Ascending aorta (tissue), 2 donors: ENCODE results near the gene DIAPH2. TPM values are rescaled to one million over a fixed set of nuclear protein-coding genes. Genes with fewer than 3 reads are reported as not detected.

Experiments
- DNase-seq, 2 donors: peaks; one replicate each; pipeline ENCODE4 v3.0.0-alpha.2; 2019; ENCODE audit warnings: low spot score in 2 of 2
- H3K27ac ChIP-seq, 2 donors: fragments of 200-600 bp; sonication (generic); one replicate each; pipeline ENCODE4 v1.5.1; 2016 to 2017; ENCODE audit warnings: mild to moderate bottlenecking in 1 of 2
- H3K27me3 ChIP-seq: fragments of 200-600 bp; sonication (generic); one replicate; pipeline ENCODE4 v1.5.1; 2017
- H3K36me3 ChIP-seq, 2 donors: fragments of 200-600 bp; sonication (generic); one replicate each; pipeline ENCODE4 v1.5.1; 2016
- H3K4me1 ChIP-seq, 2 donors: fragments of 200-600 bp; sonication (generic); one replicate each; pipeline ENCODE4 v1.5.1; 2016 to 2017; ENCODE audit warnings: mild to moderate bottlenecking in 1 of 2
- H3K4me3 ChIP-seq, 2 donors: fragments of 200-600 bp; sonication (generic); one replicate each; pipeline ENCODE4 v1.5.1; 2016 to 2017; ENCODE audit warnings: mild to moderate bottlenecking in 1 of 2
- H3K9me3 ChIP-seq, 2 donors: fragments of 200-600 bp; sonication (generic); one replicate each; pipeline ENCODE4 v1.5.1; 2016
- CTCF ChIP-seq, 3 experiments: fragments of 200-600 bp in 2 of 3; fragments of 450-650 bp in 1 of 3; sonication (generic) in 2 of 3; IDR thresholded peaks; one replicate each; pipeline ENCODE4 v1.5.1; 2016 to 2019; ENCODE audit warnings: antibody characterized with exemption in 3 of 3, mild to moderate bottlenecking in 1 of 3, moderate library complexity in 1 of 3
- intact Hi-C: fragments of 100-400 bp; cut with DNase I; formaldehyde crosslinking; loops from one replicate; pipeline ENCODE4 v1.15.1; 2023
- total RNA-seq: library from RNA; depleted of rRNA; stranded (reverse); fragments of >200 nt; gene quantifications from one replicate; pipeline ENCODE4 v1.1.0, GENCODE V29; 2016

The DIAPH2 gene
- total RNA-seq, 1 donor from 2014 or later, result 27.9 TPM

- Histone ChIP-seq H3K27ac (peak overlapping the region in 1 of 2 donors; percentile 63), H3K36me3 (no peaks in the 10 kb centered on the region), H3K4me3 (no peak overlapping the region), H3K9me3 (no peaks in the 10 kb centered on the region), H3K4me1 (no peaks in the 10 kb centered on the region), H3K27me3 (no peaks in the 10 kb centered on the region)
- no peak for DNase-seq
- intact Hi-C loops, result no loop called here
- no peak for TF ChIP-seq CTCF (IDR thresholded peaks at IDR 0.05)
Observed at GRCh38 chrX:96907516-96908272, 223.1 kb downstream of the DIAPH2 start.

- no peaks in the 10 kb centered on the region for H3K9me3 ChIP-seq
- H3K27ac ChIP-seq, result peak overlapping the region; percentile 40 to 63
- no peaks in the 10 kb centered on the region for H3K27me3 ChIP-seq
- H3K36me3 ChIP-seq, result no peaks in the 10 kb centered on the region
- no peak for DNase-seq
- no peak overlapping the region for H3K4me3 ChIP-seq
- intact Hi-C loops, result no loop called here
- TF ChIP-seq CTCF (IDR thresholded peaks at IDR 0.05), result no peak
- no peaks in the 10 kb centered on the region for H3K4me1 ChIP-seq
Observed at GRCh38 chrX:96909291-96909690, 224.6 kb downstream of the DIAPH2 start.

- Histone ChIP-seq H3K4me1 (no peaks in the 10 kb centered on the region), H3K27ac (no peak overlapping the region), H3K36me3 (no peaks in the 10 kb centered on the region), H3K9me3 (no peaks in the 10 kb centered on the region), H3K4me3 (no peak overlapping the region), H3K27me3 (no peaks in the 10 kb centered on the region)
- no peak for TF ChIP-seq CTCF (IDR thresholded peaks at IDR 0.05)
- intact Hi-C loops, result no loop called here
- DNase-seq, result no peak
Observed at GRCh38 chrX:96918864-96919263, 234.2 kb downstream of the DIAPH2 start.

GRCh38 chrX:96919672-96920071, 235.0 kb downstream of the DIAPH2 start:
- TF ChIP-seq CTCF (IDR thresholded peaks at IDR 0.05), result no peak
- DNase-seq, result no peak
- H3K9me3 ChIP-seq, result no peaks in the 10 kb centered on the region
- H3K36me3 ChIP-seq, result no peaks in the 10 kb centered on the region
- no peak overlapping the region for H3K4me3 ChIP-seq
- no peak overlapping the region for H3K27ac ChIP-seq
- no peaks in the 10 kb centered on the region for H3K4me1 ChIP-seq
- intact Hi-C loops, result no loop called here
- no peaks in the 10 kb centered on the region for H3K27me3 ChIP-seq

- no peak for DNase-seq
- H3K4me3 ChIP-seq, result no peak overlapping the region
- H3K27ac ChIP-seq, result no peak overlapping the region
- no peak for TF ChIP-seq CTCF (IDR thresholded peaks at IDR 0.05)
- no peaks in the 10 kb centered on the region for H3K9me3 ChIP-seq
- H3K4me1 ChIP-seq, result no peaks in the 10 kb centered on the region
- intact Hi-C loops, result no loop called here
- no peaks in the 10 kb centered on the region for H3K36me3 ChIP-seq
- H3K27me3 ChIP-seq, result no peaks in the 10 kb centered on the region
Observed at GRCh38 chrX:96924581-96924980, 239.9 kb downstream of the DIAPH2 start.
